Stimulated activated CD8-positive, alpha-beta memory T cell treated with anti-CD3 and anti-CD28 coated beads, Interleukin-12 subunit alpha, Interleukin-12 subunit beta, amount 100 ng/mL, for 24 hours (primary cell): Measurements from ENCODE around the gene BUB3.

Experiments
- DNase-seq: peaks from one replicate; pipeline ENCODE4 v3.0.0-alpha.2; 2020; ENCODE audit errors: extremely low read depth

Gene BUB3

GRCh38 chr10:123203393-123204126 is 49.4 kb downstream of the BUB3 start:
- no peak for DNase-seq

- DNase-seq, result no peak
Measured at GRCh38 chr10:123204127-123204461, 49.9 kb downstream of the BUB3 start.

- DNase-seq, result no peak
Measured at GRCh38 chr10:123205041-123205440, 50.8 kb downstream of the BUB3 start.

DNA sequence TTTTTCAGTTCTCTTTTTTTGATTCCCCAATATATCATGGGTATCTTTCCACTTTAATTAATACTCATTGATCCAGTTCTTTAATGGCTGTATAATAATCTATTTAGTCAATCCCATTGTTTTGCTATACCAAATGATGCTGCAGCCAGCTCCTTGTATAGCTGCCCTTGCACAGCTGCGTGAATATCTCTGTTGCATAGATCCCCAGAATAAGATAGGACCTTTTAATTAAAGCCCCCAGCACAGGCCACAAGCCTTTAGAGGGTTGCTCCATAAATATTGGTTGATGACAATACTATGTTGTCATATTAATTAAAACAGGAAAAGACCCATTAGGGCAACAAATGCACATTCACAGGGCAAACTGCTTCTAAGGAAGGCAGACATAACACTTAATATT is 57.9 kb downstream of the BUB3 start:
- DNase-seq, result no peak

DNA sequence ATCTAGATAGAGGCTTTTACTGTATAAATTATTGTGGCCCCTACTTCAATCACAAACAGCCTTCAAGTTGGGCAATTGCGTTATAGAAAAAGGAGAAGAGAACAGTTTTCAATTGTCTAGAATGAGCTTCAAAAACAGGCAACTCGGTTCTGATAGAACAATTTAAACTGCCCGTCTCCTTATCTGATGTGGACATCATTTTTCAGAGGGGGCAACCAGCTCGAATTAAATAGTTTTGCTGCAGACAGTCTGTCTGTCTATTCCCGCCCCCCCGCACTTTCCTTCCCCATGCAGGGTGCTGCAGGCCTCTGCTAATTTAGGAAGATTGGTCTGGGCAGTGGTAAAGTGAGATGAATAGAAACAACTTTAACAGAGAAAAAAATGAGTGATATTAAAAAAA is 58.4 kb downstream of the BUB3 start:
- DNase-seq, result no peak

DNA sequence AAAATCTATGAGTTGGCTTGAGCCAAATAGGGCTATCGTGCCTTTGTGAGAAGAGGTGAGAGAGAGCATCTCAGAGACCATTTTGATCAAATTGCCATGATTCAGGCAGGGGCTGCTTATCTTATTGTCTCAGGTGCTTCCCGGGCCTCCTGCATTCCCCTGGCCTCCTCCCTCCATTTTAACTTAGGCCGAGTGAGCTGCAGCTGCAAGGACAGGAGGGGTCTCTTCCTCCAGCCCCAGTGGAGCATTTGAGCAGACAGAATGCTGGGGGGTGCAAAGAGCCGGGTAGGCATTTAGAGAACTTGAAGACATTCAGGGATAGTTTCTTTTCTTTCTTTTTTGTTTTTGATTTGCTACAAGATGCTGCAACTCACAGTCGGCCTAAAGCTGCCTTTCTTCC is 59.0 kb downstream of the BUB3 start:
- DNase-seq, result no peak
